DLD1 (cell line): ENCODE results near the gene RAB9B.
"Not testable (repeated sequence)": the region's sequence is repeated elsewhere in the genome, so short reads cannot be mapped to it uniquely, and the experiment has no call there.

Experiments used
- in situ Hi-C: cut with HindIII; loops from 2 replicates; pipeline ENCODE4 v1.10.0; 2017; ENCODE audit warnings: low sequenced_read_pairs

RAB9B gene

GRCh38 chrX:103817101-103817500, 15.0 kb downstream of the RAB9B start:
- in situ Hi-C loops, result not testable (repeated sequence)

DNA sequence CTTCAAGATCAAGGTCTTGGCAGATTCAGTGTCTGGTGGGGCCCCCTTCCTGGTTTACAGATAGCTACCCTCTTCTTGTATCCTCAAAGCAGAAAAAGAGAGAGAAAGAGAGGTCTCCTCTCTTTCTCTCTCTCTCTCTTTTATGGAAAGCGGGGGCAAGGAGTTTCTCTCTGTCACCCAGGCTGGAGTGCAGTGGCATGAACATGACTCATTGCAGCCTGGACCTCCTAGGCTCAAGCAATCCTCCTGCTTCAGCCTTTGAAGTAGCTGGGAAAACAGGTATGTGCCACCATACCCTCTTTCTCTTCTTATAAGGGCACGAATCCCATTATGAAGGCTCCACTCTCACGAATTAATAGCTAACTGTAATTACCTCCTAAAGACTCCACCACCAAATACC, 20.2 kb downstream of the RAB9B start:
- in situ Hi-C loops, result no loop called here

DNA sequence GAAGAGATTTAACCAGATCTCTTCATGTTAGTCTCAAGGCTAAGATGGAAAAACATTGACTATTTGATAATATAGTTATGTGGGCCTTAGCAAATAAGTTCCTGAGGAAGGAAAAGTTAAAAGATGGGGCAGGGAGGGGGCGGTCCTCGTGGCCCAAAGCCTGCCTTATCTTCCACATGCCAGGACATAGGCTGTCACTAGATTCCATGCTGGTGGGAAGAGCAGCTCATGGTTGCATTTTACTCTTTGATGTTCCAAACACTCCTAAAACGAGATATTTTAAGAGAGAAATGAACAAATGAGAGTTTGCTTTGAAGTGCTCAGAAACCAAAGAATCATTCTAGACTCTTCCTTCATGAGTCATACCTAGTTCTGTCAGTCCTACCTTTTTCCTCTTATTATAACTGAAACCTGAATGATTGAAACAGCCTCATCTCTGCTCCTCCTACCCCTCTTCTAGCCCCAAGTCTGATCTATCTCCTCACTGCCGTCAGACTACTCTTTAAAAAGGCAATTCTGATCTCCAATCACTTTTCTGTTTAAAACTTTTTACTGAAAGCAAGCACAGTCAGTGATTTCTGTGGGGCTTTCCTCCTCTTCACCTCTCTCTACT, 25.1 kb downstream of the RAB9B start:
- in situ Hi-C loops, result no loop called here

GRCh38 chrX:103805860-103806259, 26.2 kb downstream of the RAB9B start:
- in situ Hi-C loops, result no loop called here

- in situ Hi-C loops, result no loop called here
Measured at GRCh38 chrX:103800318-103800717, 31.7 kb downstream of the RAB9B start.

GRCh38 chrX:103797691-103798090, 34.4 kb downstream of the RAB9B start:
- in situ Hi-C loops, result no loop called here

- in situ Hi-C loops, result no loop called here
Measured at GRCh38 chrX:103794119-103794518, 37.9 kb downstream of the RAB9B start.

DNA sequence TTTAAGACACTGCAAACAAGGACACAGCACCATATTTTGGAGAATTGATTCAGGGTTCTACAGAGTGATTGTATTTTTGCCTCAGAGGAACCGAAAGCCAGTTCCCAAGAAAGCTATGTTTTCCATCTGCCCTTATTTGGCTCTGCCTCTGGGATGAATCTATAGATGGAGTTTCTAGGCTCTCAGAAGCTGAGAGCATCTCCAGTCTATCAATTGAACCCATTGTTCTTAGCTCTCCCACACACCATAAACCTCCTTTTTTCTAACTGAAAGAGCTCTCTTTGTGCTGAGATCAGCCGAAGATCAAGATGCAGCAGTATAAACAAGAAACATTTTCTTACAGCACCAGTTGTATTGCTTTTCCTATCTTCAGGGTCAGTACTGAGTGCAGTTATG, 38.5 kb downstream of the RAB9B start:
- in situ Hi-C loops, result no loop called here

GRCh38 chrX:103792916-103793544, 39.0 kb downstream of the RAB9B start:
- in situ Hi-C loops, result no loop called here

GRCh38 chrX:103791826-103792485, 40.1 kb downstream of the RAB9B start:
- in situ Hi-C loops, result no loop called here

GRCh38 chrX:103791228-103791627, 40.8 kb downstream of the RAB9B start:
- in situ Hi-C loops, result no loop called here

GRCh38 chrX:103789004-103789403, 43.1 kb downstream of the RAB9B start:
- in situ Hi-C loops, result no loop called here

DNA sequence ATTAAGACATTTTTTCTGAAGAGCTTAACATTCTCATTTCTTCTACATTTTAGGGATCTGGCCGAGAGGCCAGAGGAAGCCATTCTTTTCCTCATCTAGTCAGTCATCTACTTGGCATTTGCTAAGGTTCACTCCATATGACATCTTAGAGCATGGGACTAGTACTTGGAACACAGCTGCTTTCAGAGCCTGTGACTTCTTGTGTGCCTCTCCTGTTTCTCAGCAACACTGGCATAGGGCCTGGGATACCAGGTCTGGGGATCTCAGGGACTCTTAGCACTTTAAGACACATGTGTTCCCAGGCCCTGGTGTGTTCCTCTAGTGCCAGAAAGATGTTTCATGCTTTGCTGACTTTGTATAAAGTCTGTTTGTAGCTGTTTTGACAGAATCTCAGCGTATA, 48.1 kb downstream of the RAB9B start:
- in situ Hi-C loops, result no loop called here

GRCh38 chrX:103783196-103783595, 48.9 kb downstream of the RAB9B start:
- in situ Hi-C loops, result no loop called here

DNA sequence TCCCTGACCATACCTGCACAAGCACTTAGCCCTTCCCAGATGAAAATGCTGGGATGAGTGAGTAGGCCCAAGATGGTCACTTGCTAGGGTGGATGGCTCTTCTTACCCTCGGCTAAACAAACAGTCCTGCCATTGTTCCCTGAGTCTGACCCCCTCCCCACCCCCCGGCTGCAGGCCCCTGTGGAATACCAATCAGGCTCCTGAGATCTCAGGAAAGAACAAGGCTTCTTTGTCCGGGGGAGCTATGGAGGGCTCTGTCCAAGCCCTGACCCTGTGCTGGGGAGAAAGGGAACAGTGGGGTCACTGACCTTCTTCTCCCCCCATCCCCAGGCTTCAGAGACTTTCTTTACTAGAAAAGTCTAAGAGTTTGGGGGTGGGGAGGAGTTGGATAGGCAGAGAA, 49.4 kb downstream of the RAB9B start:
- in situ Hi-C loops, result no loop called here

DNA sequence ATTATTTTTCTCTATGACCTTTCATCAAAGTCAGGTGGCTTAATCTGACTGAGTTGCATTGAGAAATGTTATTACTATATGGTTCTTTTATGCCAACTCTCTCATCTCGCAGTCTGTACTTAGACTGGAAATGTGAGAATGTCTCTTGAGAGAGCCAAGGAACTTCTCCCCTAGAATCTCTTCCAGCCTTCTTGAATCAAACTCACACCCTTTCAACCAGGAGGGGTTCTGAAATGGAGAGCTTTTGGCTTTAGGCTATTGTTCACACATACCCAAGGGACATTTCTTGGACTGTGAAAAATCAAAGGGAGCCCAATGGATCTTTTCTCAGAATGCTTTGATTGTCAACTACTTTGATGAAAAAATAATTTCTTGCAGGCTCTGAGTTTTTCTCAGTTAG, 50.4 kb downstream of the RAB9B start:
- in situ Hi-C loops, result no loop called here

DNA sequence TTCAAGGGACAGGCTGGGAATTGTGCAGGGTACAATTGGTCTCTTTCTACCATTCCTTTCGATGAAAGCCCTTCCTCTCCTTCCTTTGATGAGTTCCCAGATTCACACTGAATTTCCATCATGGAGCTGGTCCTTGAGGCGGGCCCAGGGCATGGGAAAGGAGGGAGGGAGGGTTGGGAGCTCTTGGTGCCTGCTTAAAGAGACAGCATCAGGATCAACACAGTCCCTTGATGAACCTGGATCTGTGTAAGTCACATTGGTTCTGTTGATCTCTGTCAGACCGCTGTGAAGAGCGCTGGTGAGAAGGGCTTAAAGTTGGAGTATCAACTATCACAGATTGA, 51.0 kb downstream of the RAB9B start:
- in situ Hi-C loops, result no loop called here

DNA sequence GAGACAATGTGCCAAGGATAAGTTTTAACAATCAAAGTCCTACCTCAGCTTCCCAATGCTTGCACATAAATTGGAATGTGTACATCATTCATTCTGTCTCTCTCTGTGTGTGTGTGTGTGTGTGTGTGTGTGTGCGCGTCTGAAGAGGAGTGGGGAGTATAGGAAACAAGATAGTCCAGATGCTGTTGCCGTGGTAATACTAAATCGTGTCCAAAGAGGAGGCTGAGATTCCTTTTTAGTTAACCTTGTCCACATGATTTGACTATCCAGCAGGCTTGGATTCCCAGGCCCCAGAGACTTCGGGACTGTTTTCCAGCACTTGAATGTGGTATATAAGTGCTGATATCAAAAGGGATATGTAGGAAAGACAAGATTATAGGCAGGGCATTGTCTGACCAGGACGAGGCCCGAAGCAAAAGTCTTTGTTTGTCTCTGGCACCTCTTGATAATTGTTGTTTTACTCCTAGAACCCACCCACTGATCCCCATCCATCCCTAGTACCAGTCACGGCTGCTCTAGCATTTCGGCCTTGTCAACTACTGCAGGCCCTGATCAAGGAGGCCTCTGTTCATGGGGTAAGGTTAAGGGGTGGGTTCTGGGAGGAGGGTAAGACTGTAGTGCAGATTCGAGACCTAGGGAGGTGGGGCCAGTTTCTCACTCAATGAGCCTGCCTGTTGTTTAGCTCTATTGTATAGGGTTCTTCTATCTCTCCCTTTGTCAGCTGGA, 51.6 kb downstream of the RAB9B start:
- in situ Hi-C loops, result no loop called here

GRCh38 chrX:103779141-103779789, 52.8 kb downstream of the RAB9B start:
- in situ Hi-C loops, result no loop called here

GRCh38 chrX:103776546-103776945, 55.5 kb downstream of the RAB9B start, which contains the start of gene PLP1:
PLP1 (plus strand) TSS chrX:103776840; CDS start chrX:103776996, 156 bp downstream.
- in situ Hi-C loops, result no loop called here

DNA sequence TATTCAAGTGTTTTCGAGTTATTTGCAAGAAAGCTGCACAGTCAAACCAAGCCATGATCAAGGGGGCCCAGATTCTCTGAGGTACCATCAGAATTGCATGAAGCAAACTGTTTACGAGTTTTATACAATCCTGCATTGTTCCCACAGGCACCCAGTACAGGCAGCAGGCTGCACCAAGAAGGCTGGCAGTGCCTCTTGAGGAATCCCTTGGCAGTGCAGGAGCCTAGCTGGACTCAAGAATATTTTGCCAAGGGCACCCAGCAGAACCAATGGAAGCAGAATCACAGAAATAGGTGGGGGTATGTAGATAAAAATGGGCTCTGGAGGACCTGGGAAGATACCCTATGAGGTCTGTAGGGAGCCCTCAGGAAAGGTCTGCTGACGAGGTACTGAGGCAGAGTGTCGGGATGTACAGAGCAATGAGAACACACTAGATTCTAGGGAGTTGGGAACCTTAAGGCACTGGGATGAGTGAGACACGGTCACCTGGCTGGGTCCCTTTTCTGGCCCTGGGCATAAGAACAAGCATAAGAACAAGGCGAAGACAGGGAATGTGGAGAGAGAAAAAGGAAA, 57.9 kb downstream of the RAB9B start:
- in situ Hi-C loops, result no loop called here
